ENCODE results near the gene FOS.

Gene FOS

GRCh38 chr14:75318353-75318752 lies 39.7 kb downstream of the FOS start:
- no peak for DNase-seq (ENCODE audit: low spot score)

GRCh38 chr14:75319021-75319420 lies 40.4 kb downstream of the FOS start:
- no peak for DNase-seq (ENCODE audit: low spot score)

GRCh38 chr14:75320196-75320595 lies 41.6 kb downstream of the FOS start:
- DNase-seq (ENCODE audit: low spot score) = no peak

GRCh38 chr14:75322746-75323145 lies 44.1 kb downstream of the FOS start:
- no peak for DNase-seq (ENCODE audit: low spot score)

GRCh38 chr14:75323571-75323970 lies 44.9 kb downstream of the FOS start:
- no peak for DNase-seq (ENCODE audit: low spot score)

- no peak for DNase-seq (ENCODE audit: low spot score)
These were observed 50.0 kb downstream of the FOS start for GRCh38 chr14:75328558-75329155.

GRCh38 chr14:75329369-75329768 lies 50.7 kb downstream of the FOS start:
- no peak for DNase-seq (ENCODE audit: low spot score)

- no peak for DNase-seq (ENCODE audit: low spot score)
These were observed 52.8 kb downstream of the FOS start for GRCh38 chr14:75331471-75331870.
